ENCODE data around the gene GBE1. TPM values are rescaled to one million over a fixed set of nuclear protein-coding genes. Genes with fewer than 3 reads are reported as not detected.

Gene GBE1
- total RNA-seq, 1 experiment from 2014 or later, result 82.9 TPM

DNA sequence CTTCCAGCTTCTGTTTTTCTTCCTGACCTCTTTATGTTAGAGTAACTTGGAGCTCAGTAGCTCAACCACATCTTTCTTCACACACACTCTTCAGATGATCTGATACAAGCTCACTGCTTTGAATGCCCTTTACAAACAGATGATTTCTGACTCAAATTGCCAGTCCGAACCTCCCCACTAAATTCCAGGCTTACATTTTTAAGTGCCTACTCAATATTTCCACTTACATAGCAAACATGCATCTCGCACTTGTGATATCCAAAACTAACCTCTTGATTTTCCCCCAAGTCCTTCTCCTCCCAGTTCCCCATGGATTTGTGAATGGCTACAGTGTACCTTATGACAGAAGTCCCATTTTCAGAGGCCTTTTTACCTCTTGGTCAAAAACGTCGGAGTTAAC is 139.1 kb downstream of the GBE1 start:
- no peak for DNase-seq (ENCODE audit: low spot score)

GRCh38 chr3:81621277-81621676 is 140.2 kb downstream of the GBE1 start:
- DNase-seq (ENCODE audit: low spot score), result no peak

GRCh38 chr3:81620849-81621248 is 140.6 kb downstream of the GBE1 start:
- no peak for DNase-seq (ENCODE audit: low spot score)

- no peak for DNase-seq (ENCODE audit: low spot score)
Measured at GRCh38 chr3:81612768-81613167, 148.7 kb downstream of the GBE1 start.

DNA sequence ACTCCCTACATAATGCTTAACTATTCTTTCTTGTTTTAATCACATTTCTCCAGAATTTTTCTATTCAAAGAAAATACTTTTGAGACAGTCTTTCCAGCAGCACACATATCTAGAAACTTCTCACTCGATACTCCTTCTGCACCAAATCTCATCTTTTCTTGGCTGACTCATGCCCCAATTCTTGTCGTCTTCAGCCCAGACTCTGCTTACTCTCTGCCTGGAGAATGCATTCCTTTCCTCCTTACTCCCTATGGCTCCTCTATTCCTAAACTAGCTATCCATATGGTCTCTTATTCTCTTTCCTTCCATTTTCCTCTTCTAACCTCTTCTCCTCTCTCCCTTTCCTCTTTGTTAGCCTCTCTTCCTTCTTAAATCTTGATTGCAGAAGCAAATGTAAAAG is 158.7 kb downstream of the GBE1 start:
- DNase-seq (ENCODE audit: low spot score), result no peak

DNA sequence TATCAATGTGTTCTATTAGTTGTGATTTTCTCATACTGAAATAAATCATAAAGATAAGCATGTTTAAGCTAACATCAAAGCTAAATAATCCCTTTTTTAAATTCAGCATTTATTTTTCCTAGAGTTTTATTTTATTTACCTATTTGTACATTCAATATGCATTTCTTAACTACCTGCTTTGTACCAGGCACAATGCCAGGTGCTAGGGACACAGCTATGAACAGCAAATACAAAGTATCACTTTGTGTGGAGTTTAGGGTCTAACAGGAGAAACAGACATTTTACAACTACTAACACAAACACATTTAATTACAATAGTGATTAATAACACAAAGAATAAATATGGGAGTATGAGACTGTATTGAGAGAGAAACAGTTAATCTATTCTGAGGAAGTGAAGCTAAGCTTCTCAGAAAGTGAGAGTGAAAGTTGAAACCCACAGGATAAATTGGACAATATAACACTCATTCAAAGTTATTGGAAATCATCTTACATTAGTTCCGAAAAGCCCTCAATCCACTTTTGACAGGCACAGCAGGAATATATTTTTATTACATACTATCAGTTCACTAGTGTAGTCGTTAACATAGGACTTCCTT is 159.6 kb downstream of the GBE1 start:
- no peak for DNase-seq (ENCODE audit: low spot score)

DNA sequence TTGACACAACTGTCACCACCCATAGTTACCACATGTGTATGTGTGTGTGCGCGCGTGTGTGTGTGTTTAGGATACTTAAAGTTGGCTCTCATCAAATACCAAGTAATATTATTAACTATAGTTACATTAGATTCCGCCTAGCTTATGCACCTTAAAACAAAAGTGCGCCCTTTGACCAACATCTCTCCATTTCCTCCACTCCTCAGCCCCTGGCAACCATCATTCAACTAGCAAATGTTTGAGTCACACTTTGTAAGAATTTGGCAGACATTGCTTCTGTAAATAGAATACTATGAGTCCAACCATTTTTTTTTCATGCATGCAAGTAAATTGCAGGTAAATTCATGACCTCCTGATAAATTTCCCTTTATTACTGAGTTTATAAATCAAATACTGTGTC is 169.3 kb downstream of the GBE1 start:
- peak; percentile 9 for DNase-seq (ENCODE audit: low spot score)

DNA sequence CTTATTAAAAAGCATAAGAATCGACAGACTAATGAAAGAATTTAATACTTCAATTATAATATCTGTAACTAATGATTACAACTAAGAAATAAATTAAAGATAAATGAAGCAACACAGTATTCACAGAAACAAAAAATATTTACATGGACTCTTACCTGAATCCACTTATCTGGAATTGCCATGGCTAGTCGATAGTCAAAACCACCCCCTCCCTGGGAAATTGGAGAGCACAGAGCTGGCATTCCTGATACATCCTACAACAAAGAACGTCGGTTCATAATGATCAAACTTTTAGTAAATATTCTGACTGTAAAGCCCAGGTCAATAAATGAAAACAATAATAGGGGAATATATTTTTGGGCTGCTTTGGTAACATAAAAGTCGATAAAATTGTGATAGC is 175.5 kb downstream of the GBE1 start:
- DNase-seq (ENCODE audit: low spot score), result no peak

- DNase-seq (ENCODE audit: low spot score), result no peak
Measured at GRCh38 chr3:81585056-81585455, 176.4 kb downstream of the GBE1 start.

DNA sequence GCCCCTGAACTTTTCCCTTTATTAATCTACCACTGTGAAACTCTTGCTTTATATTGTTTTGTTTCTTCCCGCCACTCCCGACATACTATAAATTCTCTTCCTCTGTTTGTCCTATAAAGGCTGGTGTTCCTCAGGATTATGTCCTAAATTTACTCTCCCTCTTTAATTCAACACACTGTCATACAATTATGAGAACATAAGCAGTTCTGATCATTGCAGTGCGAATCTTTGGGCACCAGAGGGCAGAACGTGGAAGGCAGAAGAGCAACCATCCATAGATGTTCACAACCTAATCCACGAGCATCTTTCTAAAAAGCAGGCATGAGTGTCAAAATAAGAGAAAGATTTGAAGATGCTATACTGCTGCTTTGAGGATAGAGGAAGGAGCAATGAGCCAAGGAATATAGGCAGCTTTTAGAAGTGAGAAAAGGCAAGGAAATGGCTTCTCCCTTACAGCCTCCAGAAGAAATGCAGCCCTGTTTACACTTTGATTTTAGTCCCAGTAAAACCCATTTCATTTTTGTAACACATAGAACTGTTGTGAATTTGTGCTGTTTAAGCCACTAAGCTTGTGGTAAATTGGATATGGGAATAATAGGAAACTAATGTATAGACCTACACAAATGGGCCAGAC is 179.4 kb downstream of the GBE1 start:
- DNase-seq (ENCODE audit: low spot score), result peak; percentile 38

- no peak for DNase-seq (ENCODE audit: low spot score)
Measured at GRCh38 chr3:81580355-81580754, 181.1 kb downstream of the GBE1 start.

- no peak for DNase-seq (ENCODE audit: low spot score)
Measured at GRCh38 chr3:81579744-81580143, 181.7 kb downstream of the GBE1 start.

DNA sequence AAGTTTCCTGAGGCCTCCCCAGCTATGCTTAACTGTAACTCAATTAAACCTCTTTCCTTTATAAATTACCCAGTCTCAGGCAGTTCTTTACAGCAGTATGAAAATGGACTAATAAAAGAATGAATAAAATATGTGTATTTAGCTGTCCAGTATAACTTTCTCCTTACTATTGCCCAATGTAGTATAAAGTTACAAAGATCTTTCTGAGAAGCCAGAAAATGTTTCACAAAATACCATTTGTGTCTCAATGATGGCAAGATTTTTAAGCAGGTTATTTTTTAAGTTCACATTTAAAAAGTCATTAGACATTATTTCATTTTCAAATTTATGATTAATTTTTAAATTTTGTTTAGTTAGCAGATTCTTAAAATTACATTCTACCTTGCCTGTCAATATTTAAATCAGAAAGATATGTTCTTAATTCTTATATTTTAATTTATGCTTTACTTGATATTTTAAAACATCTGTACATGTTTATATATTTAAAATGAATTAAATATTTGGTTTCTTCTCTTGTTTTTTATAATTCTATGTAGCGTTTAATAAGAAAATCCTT is 189.2 kb downstream of the GBE1 start:
- DNase-seq (ENCODE audit: low spot score), result no peak

GRCh38 chr3:81568378-81568777 is 193.1 kb downstream of the GBE1 start:
- DNase-seq (ENCODE audit: low spot score), result no peak

GRCh38 chr3:81565041-81565440 is 196.4 kb downstream of the GBE1 start:
- DNase-seq (ENCODE audit: low spot score), result no peak

GRCh38 chr3:81558106-81558505 is 203.3 kb downstream of the GBE1 start:
- DNase-seq (ENCODE audit: low spot score), result no peak

GRCh38 chr3:81554801-81555200 is 206.6 kb downstream of the GBE1 start:
- DNase-seq (ENCODE audit: low spot score), result no peak

DNA sequence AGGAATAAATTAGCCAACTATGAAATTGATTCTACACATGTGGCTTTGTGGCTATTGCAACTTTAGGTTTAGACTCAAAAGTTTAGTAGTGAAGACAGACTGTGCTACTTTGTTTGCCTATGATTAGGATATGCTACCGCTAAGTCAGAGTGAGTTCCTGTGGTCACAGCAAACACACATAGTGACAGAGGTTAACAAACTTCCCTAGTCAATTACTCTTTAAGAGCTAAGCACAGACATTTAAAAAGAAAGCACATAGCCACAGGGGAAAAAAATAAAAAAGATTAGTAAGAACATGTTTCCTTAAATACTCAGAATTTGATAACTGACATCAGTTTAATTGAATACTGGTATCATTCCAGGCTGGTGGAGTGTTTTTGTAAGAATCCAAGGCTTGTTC is 207.1 kb downstream of the GBE1 start:
- DNase-seq (ENCODE audit: low spot score), result no peak

DNA sequence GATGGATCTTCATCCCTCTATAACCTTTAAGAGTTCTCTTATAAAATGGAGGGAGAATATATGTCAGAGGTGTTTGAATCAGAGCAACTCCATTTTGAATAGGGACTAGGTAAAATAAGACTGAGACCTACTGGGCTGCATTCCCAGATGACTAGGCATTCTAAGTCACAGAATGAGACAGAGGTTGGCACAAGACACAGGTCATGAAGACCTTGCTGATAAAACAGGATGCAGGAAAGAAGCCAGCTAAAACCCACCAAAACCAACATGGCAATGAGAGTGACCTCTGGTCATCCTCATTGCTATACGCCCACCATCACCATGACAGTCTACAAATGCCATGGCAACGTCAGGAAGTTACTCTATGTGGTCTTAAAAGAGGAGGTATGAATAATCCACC is 211.0 kb downstream of the GBE1 start:
- peak; percentile 4 for DNase-seq (ENCODE audit: low spot score)

DNA sequence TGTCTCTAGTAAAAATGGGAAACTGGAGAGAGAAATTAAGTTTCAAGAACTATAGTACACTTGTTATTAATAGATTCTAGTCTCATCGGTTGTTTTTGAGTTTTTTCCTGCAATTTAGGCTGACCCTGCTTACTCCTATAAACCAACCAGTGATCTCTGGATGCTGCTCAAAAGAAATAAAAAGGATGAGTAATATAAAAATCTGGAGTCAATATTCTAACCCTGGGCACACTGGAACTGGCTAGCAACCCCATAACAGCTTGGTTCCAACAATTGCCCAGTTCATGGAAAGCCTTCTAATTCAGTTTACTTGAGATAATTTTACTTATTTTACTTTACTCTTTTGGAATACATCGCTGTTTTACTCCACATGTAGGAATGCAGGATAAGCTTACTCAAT is 211.6 kb downstream of the GBE1 start:
- DNase-seq (ENCODE audit: low spot score), result no peak

- DNase-seq (ENCODE audit: low spot score), result no peak
Measured at GRCh38 chr3:81549388-81549787, 212.1 kb downstream of the GBE1 start.

- no peak for DNase-seq (ENCODE audit: low spot score)
Measured at GRCh38 chr3:81545572-81545971, 215.9 kb downstream of the GBE1 start.

- no peak for DNase-seq (ENCODE audit: low spot score)
Measured at GRCh38 chr3:81544385-81544784, 217.1 kb downstream of the GBE1 start.

DNA sequence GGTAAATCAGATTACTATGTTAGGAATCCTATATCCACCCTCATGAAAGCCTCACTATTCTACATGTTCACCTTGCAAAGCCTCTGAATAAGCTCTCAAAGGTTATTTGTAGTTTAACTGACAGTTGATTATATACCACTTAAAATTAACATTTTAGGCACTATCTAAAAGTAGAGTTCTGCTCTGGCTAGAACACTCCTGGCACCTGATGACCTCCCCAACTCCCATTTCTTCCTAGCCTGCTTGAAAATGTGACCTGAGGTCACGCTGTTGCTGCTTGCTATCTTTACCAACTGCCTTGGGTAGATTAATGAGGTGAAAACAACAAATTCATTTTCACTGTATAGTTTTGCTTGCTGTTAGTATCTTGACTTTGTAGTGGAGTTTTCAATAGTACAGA is 220.7 kb downstream of the GBE1 start:
- no peak for DNase-seq (ENCODE audit: low spot score)

Measured in A172 (cell line).